ENCODE measurements around the gene CDH4.
"Not testable (repeated sequence)": the region's sequence is repeated elsewhere in the genome, so short reads cannot be mapped to it uniquely, and the experiment has no call there.

The CDH4 gene

DNA sequence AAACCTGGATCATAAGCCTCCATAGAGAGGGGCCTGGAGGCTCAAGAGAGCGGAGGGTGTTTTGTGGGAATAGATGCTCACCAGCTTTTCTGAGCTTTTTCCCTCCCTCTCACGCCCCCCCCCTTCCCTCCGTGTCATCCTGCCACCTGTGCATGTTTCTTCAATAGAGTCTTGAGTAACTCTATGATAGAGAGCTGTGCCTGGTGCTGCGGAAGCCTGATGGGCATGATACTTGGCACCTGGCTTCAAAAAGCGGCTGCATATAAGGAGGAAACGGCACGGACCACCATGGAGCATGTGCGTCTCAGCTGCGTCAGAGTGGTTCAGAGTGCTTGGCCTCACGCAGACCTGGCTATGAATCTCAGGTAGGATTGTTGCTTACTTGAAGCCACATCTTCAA lies 198.9 kb downstream of the CDH4 start:
- no peak overlapping the region for H3K4me3 ChIP-seq (ENCODE audit: low read depth, low read length)
- DNase-seq (ENCODE audit: low read depth): no peak
- no peak for TF ChIP-seq CTCF (IDR thresholded peaks at IDR 0.05; ENCODE audit: control insufficient read depth, extremely low read depth, insufficient read depth)

- no peak for DNase-seq (ENCODE audit: low read depth)
- TF ChIP-seq CTCF (IDR thresholded peaks at IDR 0.05; ENCODE audit: control insufficient read depth, extremely low read depth, insufficient read depth): no peak
- no peak overlapping the region for H3K4me3 ChIP-seq (ENCODE audit: low read depth, low read length)
These were observed 199.9 kb downstream of the CDH4 start for GRCh38 chr20:61451953-61452352.

GRCh38 chr20:61453219-61453618 lies 201.2 kb downstream of the CDH4 start:
- no peak for TF ChIP-seq CTCF (IDR thresholded peaks at IDR 0.05; ENCODE audit: control insufficient read depth, extremely low read depth, insufficient read depth)
- DNase-seq (ENCODE audit: low read depth): no peak
- no peak overlapping the region for H3K4me3 ChIP-seq (ENCODE audit: low read depth, low read length)

DNA sequence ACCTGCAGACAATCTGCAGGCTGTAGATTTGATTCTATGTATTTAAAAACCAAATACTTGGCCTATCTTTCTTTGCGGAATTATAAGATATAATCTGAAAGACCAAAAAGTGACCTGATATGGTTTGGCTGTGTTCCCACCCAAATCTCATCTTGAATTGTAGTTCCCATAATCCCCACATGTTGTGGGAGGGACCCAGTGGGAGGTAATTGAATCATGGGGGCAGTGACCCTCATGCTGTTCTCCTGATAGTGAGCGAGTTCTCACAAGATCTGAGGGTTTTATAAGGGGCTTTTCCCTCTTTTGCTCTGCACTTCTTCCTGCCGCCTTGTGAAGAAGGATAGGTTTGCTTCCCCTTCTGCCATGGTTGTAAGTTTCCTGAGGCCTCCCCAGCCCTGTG lies 201.6 kb downstream of the CDH4 start:
- not testable (repeated sequence) for H3K4me3 ChIP-seq (ENCODE audit: low read depth, low read length); DNase-seq (ENCODE audit: low read depth)

GRCh38 chr20:61454053-61454452 lies 202.0 kb downstream of the CDH4 start:
- no peak for TF ChIP-seq CTCF (IDR thresholded peaks at IDR 0.05; ENCODE audit: control insufficient read depth, extremely low read depth, insufficient read depth)
- DNase-seq (ENCODE audit: low read depth): no peak
- no peak overlapping the region for H3K4me3 ChIP-seq (ENCODE audit: low read depth, low read length)

DNA sequence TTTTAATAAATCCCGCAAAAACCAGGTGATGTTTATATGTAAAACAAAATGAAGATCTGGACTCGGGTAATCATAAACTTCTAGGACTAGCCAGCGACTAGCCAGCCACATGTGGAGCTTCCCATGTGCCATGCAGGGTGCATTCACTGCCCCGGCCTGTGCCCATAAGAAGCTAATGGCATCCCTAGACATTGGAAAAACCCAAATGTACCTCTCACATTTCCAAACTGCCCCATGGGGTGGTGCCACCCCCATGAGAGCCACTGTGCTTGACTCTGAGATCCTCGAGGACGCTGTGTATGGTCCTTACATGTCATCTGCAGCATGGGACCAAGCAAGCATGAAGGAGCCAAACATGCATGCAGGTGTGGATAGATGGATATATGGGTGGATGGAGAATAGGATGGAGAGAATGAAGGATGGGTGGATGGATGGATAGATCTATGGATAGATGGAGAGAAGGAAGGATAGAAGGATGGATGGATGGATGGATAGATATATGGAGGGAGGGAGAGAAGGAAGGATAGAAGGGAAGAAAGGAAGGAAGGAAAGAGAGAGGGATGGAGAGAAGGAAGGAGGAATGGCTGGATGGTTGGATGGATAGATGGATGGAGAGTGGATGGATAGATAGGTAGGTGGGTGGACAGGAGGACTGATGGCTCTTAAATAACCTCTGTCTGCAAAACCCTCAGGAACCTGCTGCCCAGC lies 203.6 kb downstream of the CDH4 start:
- no peak for TF ChIP-seq CTCF (IDR thresholded peaks at IDR 0.05; ENCODE audit: control insufficient read depth, extremely low read depth, insufficient read depth)
- H3K4me3 ChIP-seq (ENCODE audit: low read depth, low read length): no peak overlapping the region
- no peak for DNase-seq (ENCODE audit: low read depth)

GRCh38 chr20:61457725-61458124 lies 205.7 kb downstream of the CDH4 start:
- no peak overlapping the region for H3K4me3 ChIP-seq (ENCODE audit: low read depth, low read length)
- DNase-seq (ENCODE audit: low read depth): no peak
- no peak for TF ChIP-seq CTCF (IDR thresholded peaks at IDR 0.05; ENCODE audit: control insufficient read depth, extremely low read depth, insufficient read depth)

Measured in LNCaP clone FGC (cell line).